H7 (cell line): ENCODE data around the gene AHRR. TPM values are rescaled to one million over a fixed set of nuclear protein-coding genes. Genes with fewer than 3 reads are reported as not detected.
"Not testable (repeated sequence)": the region's sequence is repeated elsewhere in the genome, so short reads cannot be mapped to it uniquely, and the experiment has no call there.

ENCODE experiments used
- DNase-seq: peaks from one replicate; pipeline ENCODE4 v3.0.0; 2012
- H3K27me3 ChIP-seq: 2 replicates; pipeline ENCODE4 v1.6.0; 2011; ENCODE audit warnings: mild to moderate bottlenecking, low read length; ENCODE audit not compliant: control insufficient read depth, insufficient read depth
- H3K36me3 ChIP-seq: replicated peaks from 2 replicates; pipeline ENCODE4 v1.5.1; 2011; ENCODE audit warnings: low read length; ENCODE audit not compliant: control insufficient read depth, insufficient read depth
- H3K4me3 ChIP-seq: 2 replicates; pipeline ENCODE4 v1.5.1; 2011; ENCODE audit warnings: low read depth, mild to moderate bottlenecking, control low read depth, low read length, moderate library complexity; ENCODE audit not compliant: insufficient read depth
- total RNA-seq: library from RNA; depleted of rRNA; stranded (reverse); fragments of >200 nt; shearing (Covaris generic); gene quantifications from 2 replicates; pipeline ENCODE4 v1.2.3, GENCODE V29; 2014

AHRR gene
- total RNA-seq, 1 experiment from 2014 or later: 1.4 TPM

DNA sequence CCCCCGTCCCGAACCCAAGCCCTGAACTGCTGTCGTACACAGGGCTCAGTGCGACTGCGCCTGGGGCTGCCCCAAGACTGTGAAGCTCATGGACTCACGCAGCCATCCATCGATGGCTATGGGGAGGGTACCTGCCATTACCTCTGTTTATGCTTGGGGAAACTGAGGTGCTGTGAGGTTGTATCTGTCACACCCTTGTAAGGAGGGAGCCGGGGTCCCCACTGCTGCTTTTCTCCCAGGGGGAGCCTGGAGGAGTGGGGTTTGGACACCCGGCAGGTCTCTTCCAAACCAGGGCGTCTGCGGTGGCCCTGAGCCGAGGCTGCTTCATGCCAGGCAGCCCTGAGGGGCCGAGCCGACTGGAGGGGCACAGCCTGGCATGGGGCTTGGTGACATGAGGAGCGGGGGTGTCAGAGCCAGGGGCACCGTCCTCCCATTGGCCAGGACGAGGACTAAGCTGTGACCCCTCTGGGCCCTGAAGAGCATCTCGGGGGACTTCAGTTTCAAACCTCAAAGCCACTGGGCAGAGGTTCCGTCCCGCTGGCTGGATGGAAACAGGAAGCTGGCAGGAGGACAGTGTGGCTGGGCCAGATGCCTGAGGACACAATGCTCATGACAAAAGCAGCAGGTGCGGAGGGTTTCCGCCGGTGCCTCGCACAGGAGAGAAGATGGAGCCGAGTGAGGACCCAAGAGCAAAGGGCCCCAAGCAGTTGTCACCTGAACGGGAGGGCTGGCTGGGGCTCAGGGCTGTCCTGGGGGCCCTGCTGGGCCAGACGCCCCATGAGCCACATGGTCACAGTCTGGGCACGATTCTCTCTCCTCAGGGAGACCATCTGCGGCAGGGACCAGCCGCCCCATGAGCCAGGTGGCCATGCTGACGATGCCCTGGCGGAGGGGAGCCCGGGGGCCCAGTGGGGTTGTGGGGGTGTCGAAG lies 67.0 kb downstream of the AHRR start:
- H3K27me3 ChIP-seq: no peaks in the 10 kb centered on the region
- H3K36me3 ChIP-seq: no peaks in the 10 kb centered on the region
- H3K4me3 ChIP-seq: no peak overlapping the region
- DNase-seq: peak; percentile 59

DNA sequence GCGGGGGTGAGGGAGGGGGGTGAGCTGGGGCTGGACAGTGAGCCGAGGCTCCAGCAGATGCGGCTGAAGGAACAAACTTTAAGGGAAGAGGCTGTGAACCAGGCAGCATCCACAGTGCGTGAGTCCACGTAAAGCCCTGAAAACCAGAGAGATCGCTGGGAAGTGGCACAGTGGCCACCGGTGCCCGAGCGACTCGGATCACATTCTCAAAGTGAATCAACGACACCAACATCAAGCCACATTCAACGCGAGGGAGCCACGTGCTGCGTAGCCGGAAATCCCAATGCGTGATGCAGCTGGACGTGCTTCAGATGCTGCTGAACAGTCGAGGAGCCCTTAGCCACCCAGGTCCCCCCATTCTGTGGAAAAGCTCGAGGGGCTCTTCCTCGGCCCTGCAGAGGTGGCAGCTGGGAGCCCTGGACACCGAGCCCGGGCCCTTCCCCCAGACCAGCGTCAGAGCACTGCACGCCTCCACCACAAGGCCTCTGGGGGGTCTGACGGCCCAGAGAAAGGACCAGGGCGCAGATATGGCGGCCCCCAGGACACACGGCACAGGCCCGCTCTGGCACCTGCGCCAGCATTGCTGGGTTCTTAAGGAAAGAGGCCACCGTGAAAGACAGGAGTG lies 67.8 kb downstream of the AHRR start:
- Histone ChIP-seq H3K27me3 (no peaks in the 10 kb centered on the region), H3K36me3 (no peaks in the 10 kb centered on the region), H3K4me3 (no peak overlapping the region)
- peak; percentile 64 for DNase-seq

DNA sequence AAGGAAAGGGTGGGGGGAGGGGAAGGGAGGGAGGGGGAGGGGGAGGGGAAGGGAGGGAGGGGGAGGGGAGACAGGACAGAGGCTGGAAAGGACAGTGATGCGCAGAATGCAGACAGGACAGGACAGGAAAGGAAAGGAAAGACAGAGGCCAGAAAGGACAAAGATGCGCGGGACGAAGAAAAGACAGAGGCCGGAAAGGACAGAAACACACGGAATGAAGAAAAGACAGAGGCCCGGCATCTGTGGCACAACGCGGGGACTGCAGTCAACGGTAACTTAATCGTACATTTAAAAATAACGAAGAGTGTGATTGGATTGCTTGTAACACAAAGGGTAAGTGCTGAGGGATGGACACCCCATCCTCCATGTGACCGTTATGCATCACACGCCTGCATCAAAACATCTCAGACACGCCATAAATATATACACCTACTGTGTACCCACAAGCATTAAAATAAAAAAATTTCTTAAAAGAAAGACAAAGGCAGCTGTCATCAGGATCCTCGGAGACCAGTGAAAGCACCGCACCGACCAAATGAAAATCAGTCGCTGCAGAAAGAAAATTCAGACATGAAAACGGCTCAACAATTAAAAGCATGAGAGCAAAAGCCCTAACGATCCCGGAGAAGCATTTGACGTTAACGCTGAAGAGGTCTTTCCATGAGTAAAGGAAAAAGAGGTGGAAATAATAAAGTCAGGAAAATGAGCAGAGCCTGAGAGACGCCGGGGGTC lies 68.5 kb downstream of the AHRR start:
- Histone ChIP-seq H3K36me3 (no peaks in the 10 kb centered on the region), H3K27me3 (no peaks in the 10 kb centered on the region), H3K4me3 (no peak overlapping the region)
- DNase-seq: no peak

- H3K27me3 ChIP-seq: no peaks in the 10 kb centered on the region
- DNase-seq: peak; percentile 57
- H3K4me3 ChIP-seq: no peak overlapping the region
Measured at GRCh38 chr5:390623-391491, 69.3 kb downstream of the AHRR start.

GRCh38 chr5:392431-392988 lies 71.0 kb downstream of the AHRR start:
- DNase-seq: peak; percentile 66
- H3K36me3 ChIP-seq: no peaks in the 10 kb centered on the region
- H3K4me3 ChIP-seq: no peak overlapping the region
- no peaks in the 10 kb centered on the region for H3K27me3 ChIP-seq

More at GRCh38 chr5:390623-391491, 69.3 kb downstream of the AHRR start:
- H3K36me3 ChIP-seq: no peaks in the 10 kb centered on the region

GRCh38 chr5:393846-394275 lies 72.3 kb downstream of the AHRR start:
- Histone ChIP-seq H3K27me3 (no peaks in the 10 kb centered on the region), H3K36me3 (no peaks in the 10 kb centered on the region), H3K4me3 (no peak overlapping the region)
- DNase-seq: peak; percentile 53

GRCh38 chr5:394671-395155 lies 73.2 kb downstream of the AHRR start:
- Histone ChIP-seq H3K4me3 (no peak overlapping the region), H3K36me3 (no peaks in the 10 kb centered on the region), H3K27me3 (no peaks in the 10 kb centered on the region)
- DNase-seq: peak; percentile 47

- Histone ChIP-seq H3K36me3 (no peaks in the 10 kb centered on the region), H3K27me3 (no peaks in the 10 kb centered on the region), H3K4me3 (no peak overlapping the region)
- DNase-seq: peak; percentile 58
Measured at GRCh38 chr5:395156-395920, 73.8 kb downstream of the AHRR start.

GRCh38 chr5:395921-396530 lies 74.5 kb downstream of the AHRR start:
- peak; percentile 47 for DNase-seq
- Histone ChIP-seq H3K36me3 (no peaks in the 10 kb centered on the region), H3K4me3 (no peak overlapping the region), H3K27me3 (no peaks in the 10 kb centered on the region)

DNA sequence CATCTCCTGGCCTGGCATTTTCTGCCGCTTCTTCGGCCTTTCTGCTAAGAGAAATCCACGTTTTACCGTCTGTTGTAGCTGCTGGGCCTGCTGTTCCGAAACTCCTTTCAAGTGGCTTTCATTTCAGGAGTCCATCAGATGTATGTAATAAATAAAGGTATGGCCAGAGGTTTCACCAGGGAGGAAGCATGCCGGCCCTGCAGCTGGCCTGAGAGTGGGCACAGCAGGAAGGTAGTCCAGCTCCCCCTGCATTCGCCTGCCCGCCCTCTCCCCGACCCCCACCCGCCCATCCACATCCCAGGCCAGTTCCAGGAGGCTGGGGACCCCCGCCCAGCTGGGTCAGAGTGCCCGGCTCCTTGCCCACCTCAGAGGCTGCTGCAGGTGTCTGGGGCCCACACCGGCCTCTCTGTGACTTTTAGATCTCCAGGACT lies 75.0 kb downstream of the AHRR start:
- H3K27me3 ChIP-seq: no peaks in the 10 kb centered on the region
- H3K4me3 ChIP-seq: no peak overlapping the region
- H3K36me3 ChIP-seq: no peaks in the 10 kb centered on the region
- DNase-seq: peak; percentile 48

- not testable (repeated sequence) for H3K36me3 ChIP-seq, DNase-seq, H3K4me3 ChIP-seq, H3K27me3 ChIP-seq
Measured at GRCh38 chr5:398141-398474, 76.6 kb downstream of the AHRR start.

DNA sequence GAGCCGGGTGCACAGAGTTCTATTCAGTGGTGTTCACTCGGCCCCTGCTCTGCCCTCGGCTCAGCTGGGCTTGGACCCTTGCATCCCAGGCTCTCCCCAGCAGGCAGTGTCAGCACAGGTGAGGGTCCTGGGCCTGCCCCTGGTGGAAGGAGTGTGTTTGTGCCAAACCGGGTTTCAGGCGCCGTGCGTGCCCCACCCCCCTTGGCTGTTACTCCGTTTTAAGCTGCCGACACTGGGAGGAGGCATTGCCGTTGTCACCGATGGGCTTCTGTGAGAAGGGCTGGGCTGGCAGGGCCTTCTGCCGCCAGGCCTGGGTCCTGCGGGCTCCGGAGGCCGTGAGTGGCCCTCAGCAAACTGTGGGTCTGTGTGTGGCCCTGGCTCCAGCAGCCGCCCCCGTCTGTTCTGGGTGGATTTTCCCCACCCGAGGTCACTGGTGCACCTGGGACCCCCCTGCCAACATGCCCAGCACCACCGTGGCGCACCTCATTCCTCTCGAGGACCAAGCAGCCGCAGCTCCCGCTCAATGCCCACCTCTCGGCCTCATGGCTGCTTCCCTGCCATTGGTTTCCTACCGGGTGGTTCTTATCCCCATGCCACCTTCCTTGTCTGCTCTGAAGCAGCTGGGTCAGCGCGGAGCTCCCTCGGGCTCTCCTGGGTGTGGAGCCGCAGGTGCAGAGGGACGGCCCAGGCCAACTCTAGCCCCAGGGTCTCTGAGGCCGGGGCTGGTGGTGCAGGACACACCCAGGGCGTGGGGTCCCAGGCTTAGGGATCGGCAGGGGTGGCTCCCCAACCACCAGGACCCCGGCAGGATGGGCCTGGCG lies 77.2 kb downstream of the AHRR start:
- peak; percentile 72 for DNase-seq
- H3K27me3 ChIP-seq: no peaks in the 10 kb centered on the region

More for the DNA sequence above, 77.2 kb downstream of the AHRR start:
- Histone ChIP-seq H3K36me3 (no peaks in the 10 kb centered on the region), H3K4me3 (no peak overlapping the region)
